Activated CD8-positive, alpha-beta memory T cell treated with anti-CD3 and anti-CD28 coated beads for 48 hours (primary cell): Measurements from ENCODE around the gene MTIF3.

ENCODE experiments used
- DNase-seq, 3 experiments: peaks; one replicate each; pipeline ENCODE4 v3.0.0-alpha.2; 2020; ENCODE audit warnings: low read depth in 2 of 3, low spot score in 2 of 3

The MTIF3 gene

GRCh38 chr13:27461940-27462584 lies 11.7 kb upstream of the MTIF3 start:
- DNase-seq, result no peak

- DNase-seq, result no peak
These were observed 5.0 kb upstream of the MTIF3 start for GRCh38 chr13:27455331-27455855.

- no peak for DNase-seq
These were observed 632 bp upstream of the MTIF3 start for GRCh38 chr13:27450921-27451471.

- DNase-seq, result no peak
These were observed 1.2 kb downstream of the MTIF3 start for GRCh38 chr13:27449081-27449603.

- no peak for DNase-seq
These were observed 2.1 kb downstream of the MTIF3 start for GRCh38 chr13:27448308-27448707.

GRCh38 chr13:27446986-27447583 lies 3.3 kb downstream of the MTIF3 start:
- DNase-seq, result no peak

- no peak for DNase-seq
These were observed 7.6 kb downstream of the MTIF3 start for GRCh38 chr13:27442797-27443196.

GRCh38 chr13:27442071-27442647 lies 8.2 kb downstream of the MTIF3 start:
- DNase-seq, result no peak

- no peak for DNase-seq
These were observed 10.0 kb downstream of the MTIF3 start for GRCh38 chr13:27440408-27440807.

- no peak for DNase-seq
These were observed 13.2 kb downstream of the MTIF3 start for GRCh38 chr13:27437126-27437525.

- no peak for DNase-seq
These were observed 17.7 kb downstream of the MTIF3 start for GRCh38 chr13:27432611-27433210.

- DNase-seq, result no peak
These were observed 18.2 kb downstream of the MTIF3 start for GRCh38 chr13:27432180-27432579.

- DNase-seq, result no peak
These were observed 22.2 kb downstream of the MTIF3 start for GRCh38 chr13:27428160-27428559.

GRCh38 chr13:27427641-27428040 lies 22.7 kb downstream of the MTIF3 start:
- no peak for DNase-seq

GRCh38 chr13:27425918-27426630 lies 24.3 kb downstream of the MTIF3 start:
- DNase-seq, result peak in 2 of 3 experiments; percentile 21 to 42

GRCh38 chr13:27425158-27425917 lies 25.0 kb downstream of the MTIF3 start:
- no peak for DNase-seq

GRCh38 chr13:27424246-27425157 lies 25.9 kb downstream of the MTIF3 start, which contains the start of gene GTF3A:
Gene GTF3A, plus strand, starts transcription at chr13:27424619.
- DNase-seq, result peak; percentile 80 to 86 (median 83)

- DNase-seq, result no peak
These were observed 27.0 kb downstream of the MTIF3 start for GRCh38 chr13:27423333-27423732.
